Activated CD8-positive, alpha-beta memory T cell treated with anti-CD3 and anti-CD28 coated beads, Interleukin-2, amount 10 ng/mL, durations not matched to agents 7 days and 5 days (primary cell): ENCODE results near the gene SH3BP5. TPM values are rescaled to one million over a fixed set of nuclear protein-coding genes. Genes with fewer than 3 reads are reported as not detected.
A peak's percentile ranks its signal among the peaks of the same experiment; 100 is the strongest.

Experiments used
- ATAC-seq: fragments of 150-1000 bp; cut with Tn5 transposase; one replicate; pipeline ENCODE4 v1.10.0; 2021; ENCODE audit warnings: moderate library complexity
- CTCF ChIA-PET: fragments of 350-600 bp; sonication (Branson Sonifier 250); formaldehyde crosslinking; loops from one replicate; lab custom pipeline; 2021; ENCODE audit warnings: antibody characterized with exemption; lab: Charles Lee
- DNase-seq: peaks from one replicate; pipeline ENCODE4 v3.0.0-alpha.2; 2020
- H3K27ac Mint-ChIP-seq: one replicate; pipeline ENCODE4 v1.8.0; 2021; ENCODE audit warnings: mild to moderate bottlenecking, mixed read lengths
- H3K27me3 Mint-ChIP-seq: one replicate; pipeline ENCODE4 v1.8.0; 2021; ENCODE audit warnings: mixed read lengths
- H3K36me3 Mint-ChIP-seq: one replicate; pipeline ENCODE4 v1.8.0; 2021; ENCODE audit warnings: mild to moderate bottlenecking, mixed read lengths
- H3K4me1 Mint-ChIP-seq: one replicate; pipeline ENCODE4 v1.8.0; 2021; ENCODE audit warnings: mixed read lengths
- H3K4me3 Mint-ChIP-seq: one replicate; pipeline ENCODE4 v1.8.0; 2021; ENCODE audit warnings: mild to moderate bottlenecking, moderate library complexity, mixed read lengths
- H3K9me3 Mint-ChIP-seq: one replicate; pipeline ENCODE4 v1.8.0; 2022; ENCODE audit warnings: low read depth, mixed read lengths
- total RNA-seq, 2 experiments: library from RNA; stranded (reverse); gene quantifications; one replicate each; pipeline ENCODE4 v1.2.3, GENCODE V29; 2021

Gene SH3BP5
- total RNA-seq, 2 experiments from 2014 or later = 19.4 to 30.3 TPM

GRCh38 chr3:15315003-15315402, 17.4 kb downstream of the SH3BP5 start:
- Mint-ChIP-seq H3K9me3 (no peaks in the 10 kb centered on the region), H3K4me3 (no peak overlapping the region), H3K4me1 (peaks cover 59% of the 10 kb centered on the region), H3K27ac (peak overlapping the region; percentile 6), H3K27me3 (no peaks in the 10 kb centered on the region), H3K36me3 (peaks cover 6% of the 10 kb centered on the region)
- ATAC-seq (no peak), DNase-seq (no peak)
- CTCF ChIA-PET = interaction anchor here (1.0 to 1.3 kb wide), 2 partner anchors 17 to 47 kb away, joined by 3 to 4 read pairs; partner anchors contain the start of gene SH3BP5

GRCh38 chr3:15314276-15314675, 18.1 kb downstream of the SH3BP5 start:
- no peak for DNase-seq
- Mint-ChIP-seq H3K4me3 (no peak overlapping the region), H3K36me3 (peaks cover 6% of the 10 kb centered on the region), H3K27ac (peak overlapping the region; percentile 25), H3K4me1 (peaks cover 59% of the 10 kb centered on the region), H3K9me3 (no peaks in the 10 kb centered on the region), H3K27me3 (no peaks in the 10 kb centered on the region)
- no peak for ATAC-seq
- CTCF ChIA-PET = interaction anchor here (0.6 to 2.9 kb wide), 4 partner anchors 9 to 77 kb away, joined by 3 to 6 read pairs (median 4); no protein-coding TSS in a partner anchor

GRCh38 chr3:15313461-15313860, 18.9 kb downstream of the SH3BP5 start:
- CTCF ChIA-PET = interaction anchor here (0.9 to 2.9 kb wide), 4 partner anchors 17 to 46 kb away, joined by 3 to 10 read pairs (median 5); no protein-coding TSS in a partner anchor
- Mint-ChIP-seq H3K27me3 (no peaks in the 10 kb centered on the region), H3K4me1 (peaks cover 64% of the 10 kb centered on the region), H3K4me3 (no peak overlapping the region), H3K9me3 (no peaks in the 10 kb centered on the region), H3K36me3 (peaks cover 6% of the 10 kb centered on the region), H3K27ac (no peak overlapping the region)
- no peak for ATAC-seq
- DNase-seq = no peak

- CTCF ChIA-PET = interaction anchor here (0.9 to 2.9 kb wide), 6 partner anchors 8 to 49 kb away, joined by 3 to 10 read pairs (median 5); no protein-coding TSS in a partner anchor
- Mint-ChIP-seq H3K27me3 (no peaks in the 10 kb centered on the region), H3K27ac (peak overlapping the region; percentile 41), H3K36me3 (peaks cover 6% of the 10 kb centered on the region), H3K9me3 (no peaks in the 10 kb centered on the region), H3K4me3 (no peak overlapping the region), H3K4me1 (peaks cover 69% of the 10 kb centered on the region)
- ATAC-seq (no peak), DNase-seq (no peak)
These were observed 19.8 kb downstream of the SH3BP5 start for GRCh38 chr3:15312550-15312949.

- peak overlapping the region; percentile 92 for H3K27ac Mint-ChIP-seq
- DNase-seq (peak; percentile 92), ATAC-seq (peak; percentile 99)
- no peaks in the 10 kb centered on the region for H3K9me3 Mint-ChIP-seq
- peaks cover 9% of the 10 kb centered on the region for H3K36me3 Mint-ChIP-seq
- H3K4me3 Mint-ChIP-seq = peak overlapping the region; percentile 54
- no peaks in the 10 kb centered on the region for H3K27me3 Mint-ChIP-seq
- CTCF ChIA-PET = interaction anchor here (1.0 to 3.5 kb wide), 14 partner anchors 9 to 51 kb away, joined by 3 to 14 read pairs (median 6); partner anchors contain the start of gene SH3BP5
- peaks cover 67% of the 10 kb centered on the region for H3K4me1 Mint-ChIP-seq
These were observed 21.7 kb downstream of the SH3BP5 start for GRCh38 chr3:15310491-15311370.

GRCh38 chr3:15309662-15310335, 22.6 kb downstream of the SH3BP5 start:
- H3K36me3 Mint-ChIP-seq = peaks cover 13% of the 10 kb centered on the region
- CTCF ChIA-PET = interaction anchor here (1.1 to 3.5 kb wide), 11 partner anchors 8 to 42 kb away, joined by 3 to 14 read pairs (median 5); partner anchors contain the start of gene SH3BP5
- H3K4me3 Mint-ChIP-seq = peak overlapping the region; percentile 54
- peaks cover 67% of the 10 kb centered on the region for H3K4me1 Mint-ChIP-seq
- ATAC-seq = peak; percentile 28
- peak; percentile 69 for DNase-seq
- H3K27me3 Mint-ChIP-seq = no peaks in the 10 kb centered on the region
- peak overlapping the region; percentile 92 for H3K27ac Mint-ChIP-seq
- no peaks in the 10 kb centered on the region for H3K9me3 Mint-ChIP-seq

- no peak for ATAC-seq
- H3K27me3 Mint-ChIP-seq = no peaks in the 10 kb centered on the region
- no peaks in the 10 kb centered on the region for H3K9me3 Mint-ChIP-seq
- CTCF ChIA-PET = interaction anchor here (0.8 to 3.5 kb wide), 6 partner anchors 13 to 39 kb away, joined by 3 to 14 read pairs (median 4); partner anchors contain the start of gene SH3BP5
- peaks cover 72% of the 10 kb centered on the region for H3K4me1 Mint-ChIP-seq
- no peak overlapping the region for H3K4me3 Mint-ChIP-seq
- DNase-seq = no peak
- peaks cover 26% of the 10 kb centered on the region for H3K36me3 Mint-ChIP-seq
- H3K27ac Mint-ChIP-seq = no peak overlapping the region
These were observed 24.8 kb downstream of the SH3BP5 start for GRCh38 chr3:15307580-15307979.

- CTCF ChIA-PET = interaction anchor here (0.7 to 2.6 kb wide), 5 partner anchors 12 to 39 kb away, joined by 3 to 11 read pairs (median 4); partner anchors contain the start of gene SH3BP5
- Mint-ChIP-seq H3K9me3 (no peaks in the 10 kb centered on the region), H3K27ac (no peak overlapping the region), H3K36me3 (peaks cover 29% of the 10 kb centered on the region), H3K4me1 (peaks cover 73% of the 10 kb centered on the region), H3K27me3 (no peaks in the 10 kb centered on the region), H3K4me3 (no peak overlapping the region)
- no peak for DNase-seq
- ATAC-seq = no peak
These were observed 25.4 kb downstream of the SH3BP5 start for GRCh38 chr3:15306979-15307359.

- Mint-ChIP-seq H3K36me3 (peaks cover 42% of the 10 kb centered on the region), H3K4me1 (peaks cover 74% of the 10 kb centered on the region), H3K27ac (peak overlapping the region; percentile 33), H3K27me3 (no peaks in the 10 kb centered on the region), H3K9me3 (no peaks in the 10 kb centered on the region), H3K4me3 (no peak overlapping the region)
- CTCF ChIA-PET = interaction anchor here (1.4 to 2.2 kb wide), 7 partner anchors 13 to 102 kb away, joined by 3 to 19 read pairs (median 5); partner anchors contain the start of gene SH3BP5
- DNase-seq (no peak), ATAC-seq (no peak)
These were observed 27.0 kb downstream of the SH3BP5 start for GRCh38 chr3:15305359-15305844.

- H3K9me3 Mint-ChIP-seq = no peaks in the 10 kb centered on the region
- H3K27me3 Mint-ChIP-seq = no peaks in the 10 kb centered on the region
- CTCF ChIA-PET = interaction anchor here (0.9 to 2.2 kb wide), 9 partner anchors 11 to 98 kb away, joined by 3 to 19 read pairs (median 5); partner anchors contain the start of genes CAPN7 and SH3BP5
- DNase-seq (no peak), ATAC-seq (no peak)
- H3K4me1 Mint-ChIP-seq = peaks cover 66% of the 10 kb centered on the region
- peak overlapping the region; percentile 90 for H3K27ac Mint-ChIP-seq
- peak overlapping the region; percentile 70 for H3K4me3 Mint-ChIP-seq
- peaks cover 48% of the 10 kb centered on the region for H3K36me3 Mint-ChIP-seq
These were observed 28.7 kb downstream of the SH3BP5 start for GRCh38 chr3:15303728-15304127.

- H3K27me3 Mint-ChIP-seq = no peaks in the 10 kb centered on the region
- H3K4me1 Mint-ChIP-seq = peaks cover 67% of the 10 kb centered on the region
- CTCF ChIA-PET = interaction anchor here (0.9 to 2.2 kb wide), 3 partner anchors 13 to 97 kb away, joined by 3 to 19 read pairs (median 8); partner anchors contain the start of gene CAPN7
- peak overlapping the region; percentile 70 for H3K4me3 Mint-ChIP-seq
- no peak for ATAC-seq
- H3K9me3 Mint-ChIP-seq = no peaks in the 10 kb centered on the region
- peaks cover 53% of the 10 kb centered on the region for H3K36me3 Mint-ChIP-seq
- peak overlapping the region; percentile 90 for H3K27ac Mint-ChIP-seq
- no peak for DNase-seq
These were observed 29.2 kb downstream of the SH3BP5 start for GRCh38 chr3:15303216-15303615.

GRCh38 chr3:15301761-15302160, 30.6 kb downstream of the SH3BP5 start:
- Mint-ChIP-seq H3K36me3 (peaks cover 60% of the 10 kb centered on the region), H3K4me1 (peaks cover 72% of the 10 kb centered on the region), H3K27me3 (no peaks in the 10 kb centered on the region), H3K4me3 (no peak overlapping the region), H3K9me3 (no peaks in the 10 kb centered on the region), H3K27ac (peak overlapping the region; percentile 6)
- no peak for DNase-seq
- no peak for ATAC-seq
- CTCF ChIA-PET = interaction anchor here (1.4 kb wide), 1 partner anchor 9 kb away, joined by 5 read pairs; no protein-coding TSS in a partner anchor
